ENCODE measurements around the gene FAM72A.

The FAM72A gene

GRCh38 chr1:206136241-206136640, 66.4 kb downstream of the FAM72A start:
- TF ChIP-seq JUND (IDR thresholded peaks at IDR 0.05; ENCODE audit: low read depth): no peak
- no peak for DNase-seq (ENCODE audit: low read depth in 1 of 2, low spot score in 1 of 2)
- in situ Hi-C loops (cut with HindIII; ENCODE audit: low pct_unique_long_range_greater_than_20kb, low sequenced_read_pairs): no loop called here
